Measurements from ENCODE around the gene PCDHGB3.
"Not testable (repeated sequence)": the region's sequence is repeated elsewhere in the genome, so short reads cannot be mapped to it uniquely, and the experiment has no call there.

Gene PCDHGB3

GRCh38 chr5:141359790-141360426 is 10.1 kb upstream of the PCDHGB3 start, which contains the start of gene PCDHGB2:
Gene PCDHGB2 (plus strand): TSS chr5:141359994. CDS start chr5:141360136, 142 bp downstream.
- DNase-seq = peak; percentile 14

GRCh38 chr5:141360685-141361084 is 9.4 kb upstream of the PCDHGB3 start:
- no peak for DNase-seq

GRCh38 chr5:141362719-141363118 is 7.3 kb upstream of the PCDHGB3 start:
- no peak for DNase-seq

GRCh38 chr5:141363952-141364660 is 5.9 kb upstream of the PCDHGB3 start, which contains the start of gene PCDHGA5:
Gene PCDHGA5 (plus strand): TSS chr5:141364162. CDS start chr5:141364331, 169 bp downstream.
- DNase-seq = no peak

GRCh38 chr5:141366016-141366896 is 3.8 kb upstream of the PCDHGB3 start:
- DNase-seq = no peak

GRCh38 chr5:141371572-141372475 is 1.8 kb downstream of the PCDHGB3 start:
- no peak for DNase-seq

GRCh38 chr5:141373673-141374317 is 3.8 kb downstream of the PCDHGB3 start, which contains the start of gene PCDHGA6:
Gene PCDHGA6 (plus strand): TSS chr5:141373891. CDS start chr5:141374084, 193 bp downstream.
- DNase-seq = no peak

GRCh38 chr5:141374627-141375026 is 4.6 kb downstream of the PCDHGB3 start:
- no peak for DNase-seq

- DNase-seq = not testable (repeated sequence)
Measured at GRCh38 chr5:141375444-141376155, 5.6 kb downstream of the PCDHGB3 start.

- no peak for DNase-seq
Measured at GRCh38 chr5:141382469-141383294, 12.6 kb downstream of the PCDHGB3 start, which contains the start of gene PCDHGA7. Gene PCDHGA7 (plus strand): TSS chr5:141382742. CDS start chr5:141382900, 158 bp downstream.

- DNase-seq = no peak
Measured at GRCh38 chr5:141383345-141383744, 13.3 kb downstream of the PCDHGB3 start.

GRCh38 chr5:141384471-141385267 is 14.6 kb downstream of the PCDHGB3 start:
- no peak for DNase-seq

GRCh38 chr5:141387557-141388311 is 17.7 kb downstream of the PCDHGB3 start, which contains the start of gene PCDHGB4:
Gene PCDHGB4 (plus strand): TSS chr5:141387698. CDS start chr5:141387885, 187 bp downstream.
- not testable (repeated sequence) for DNase-seq

- no peak for DNase-seq
Measured at GRCh38 chr5:141388661-141389060, 18.6 kb downstream of the PCDHGB3 start.

- no peak for DNase-seq
Measured at GRCh38 chr5:141389153-141390042, 19.4 kb downstream of the PCDHGB3 start.

- no peak for DNase-seq
Measured at GRCh38 chr5:141392429-141393198, 22.6 kb downstream of the PCDHGB3 start, which contains the start of gene PCDHGA8. Gene PCDHGA8 (plus strand): TSS chr5:141392633. CDS start chr5:141392814, 181 bp downstream.
